AG09309 (cell line): ENCODE results near the gene BRAT1.

Experiments
- DNase-seq: peaks from one replicate; pipeline ENCODE4 v3.0.0-alpha.2; 2010; ENCODE audit warnings: low read depth
- H3K4me3 ChIP-seq: 2 replicates; pipeline ENCODE4 v1.5.1; 2011; ENCODE audit warnings: mild to moderate bottlenecking, low read depth, low read length, moderate library complexity; ENCODE audit not compliant: control insufficient read depth
- TF ChIP-seq, protein P1 (sequence below): IDR thresholded peaks from 2 replicates; pipeline ENCODE4 v1.5.1; 2011; ENCODE audit warnings: mild to moderate bottlenecking, low read depth, low read length, inconsistent platforms; ENCODE audit not compliant: insufficient read depth, control insufficient read depth; ENCODE audit errors: missing control alignments

The BRAT1 gene

DNA sequence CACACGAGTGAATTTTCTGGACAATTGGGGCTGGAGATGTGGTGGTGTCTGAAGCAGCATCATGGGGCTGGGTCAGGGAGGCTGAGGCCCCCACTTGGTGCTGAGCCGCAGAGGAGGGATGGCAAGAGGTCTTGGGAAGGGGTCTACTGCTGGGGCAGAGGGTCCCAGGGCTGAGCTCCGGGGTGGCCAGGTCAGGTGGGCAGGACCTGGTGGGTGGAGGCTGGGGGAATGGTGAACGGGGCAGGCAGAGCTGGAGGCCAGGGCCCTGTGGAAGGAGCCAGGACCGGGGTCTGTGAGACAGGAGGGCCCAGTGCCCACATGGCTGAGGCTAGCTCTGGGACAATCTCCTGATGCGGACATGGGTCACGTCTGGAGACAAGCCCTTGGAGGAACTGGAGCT is 56.1 kb downstream of the BRAT1 start:
- TF ChIP-seq, protein P1, sequence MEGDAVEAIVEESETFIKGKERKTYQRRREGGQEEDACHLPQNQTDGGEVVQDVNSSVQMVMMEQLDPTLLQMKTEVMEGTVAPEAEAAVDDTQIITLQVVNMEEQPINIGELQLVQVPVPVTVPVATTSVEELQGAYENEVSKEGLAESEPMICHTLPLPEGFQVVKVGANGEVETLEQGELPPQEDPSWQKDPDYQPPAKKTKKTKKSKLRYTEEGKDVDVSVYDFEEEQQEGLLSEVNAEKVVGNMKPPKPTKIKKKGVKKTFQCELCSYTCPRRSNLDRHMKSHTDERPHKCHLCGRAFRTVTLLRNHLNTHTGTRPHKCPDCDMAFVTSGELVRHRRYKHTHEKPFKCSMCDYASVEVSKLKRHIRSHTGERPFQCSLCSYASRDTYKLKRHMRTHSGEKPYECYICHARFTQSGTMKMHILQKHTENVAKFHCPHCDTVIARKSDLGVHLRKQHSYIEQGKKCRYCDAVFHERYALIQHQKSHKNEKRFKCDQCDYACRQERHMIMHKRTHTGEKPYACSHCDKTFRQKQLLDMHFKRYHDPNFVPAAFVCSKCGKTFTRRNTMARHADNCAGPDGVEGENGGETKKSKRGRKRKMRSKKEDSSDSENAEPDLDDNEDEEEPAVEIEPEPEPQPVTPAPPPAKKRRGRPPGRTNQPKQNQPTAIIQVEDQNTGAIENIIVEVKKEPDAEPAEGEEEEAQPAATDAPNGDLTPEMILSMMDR, result no peak
- DNase-seq, result no peak

DNA sequence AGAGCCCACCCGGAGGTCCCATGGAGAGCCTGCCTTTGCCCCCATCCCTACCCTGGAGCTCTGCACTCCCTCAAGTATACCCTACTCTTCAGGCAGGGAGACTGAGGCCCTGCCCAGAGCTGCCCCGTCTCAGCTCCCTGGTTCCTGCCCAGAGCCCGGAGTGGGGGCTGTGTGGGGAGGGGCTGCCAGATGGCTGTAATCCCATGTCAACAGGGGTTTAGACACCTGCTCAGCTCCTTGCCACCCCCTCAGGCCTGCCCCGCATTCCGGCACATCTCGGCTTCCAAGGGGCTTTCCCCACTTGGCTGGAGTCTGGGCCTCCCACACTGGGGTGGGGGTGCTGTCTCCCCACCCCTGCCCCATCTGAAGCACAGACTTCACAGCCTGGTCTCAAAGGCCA is 56.6 kb downstream of the BRAT1 start:
- TF ChIP-seq, protein P1, result no peak
- H3K4me3 ChIP-seq, result no peak overlapping the region
- no peak for DNase-seq

More for the DNA sequence above, 56.1 kb downstream of the BRAT1 start:
- no peak overlapping the region for H3K4me3 ChIP-seq

DNA sequence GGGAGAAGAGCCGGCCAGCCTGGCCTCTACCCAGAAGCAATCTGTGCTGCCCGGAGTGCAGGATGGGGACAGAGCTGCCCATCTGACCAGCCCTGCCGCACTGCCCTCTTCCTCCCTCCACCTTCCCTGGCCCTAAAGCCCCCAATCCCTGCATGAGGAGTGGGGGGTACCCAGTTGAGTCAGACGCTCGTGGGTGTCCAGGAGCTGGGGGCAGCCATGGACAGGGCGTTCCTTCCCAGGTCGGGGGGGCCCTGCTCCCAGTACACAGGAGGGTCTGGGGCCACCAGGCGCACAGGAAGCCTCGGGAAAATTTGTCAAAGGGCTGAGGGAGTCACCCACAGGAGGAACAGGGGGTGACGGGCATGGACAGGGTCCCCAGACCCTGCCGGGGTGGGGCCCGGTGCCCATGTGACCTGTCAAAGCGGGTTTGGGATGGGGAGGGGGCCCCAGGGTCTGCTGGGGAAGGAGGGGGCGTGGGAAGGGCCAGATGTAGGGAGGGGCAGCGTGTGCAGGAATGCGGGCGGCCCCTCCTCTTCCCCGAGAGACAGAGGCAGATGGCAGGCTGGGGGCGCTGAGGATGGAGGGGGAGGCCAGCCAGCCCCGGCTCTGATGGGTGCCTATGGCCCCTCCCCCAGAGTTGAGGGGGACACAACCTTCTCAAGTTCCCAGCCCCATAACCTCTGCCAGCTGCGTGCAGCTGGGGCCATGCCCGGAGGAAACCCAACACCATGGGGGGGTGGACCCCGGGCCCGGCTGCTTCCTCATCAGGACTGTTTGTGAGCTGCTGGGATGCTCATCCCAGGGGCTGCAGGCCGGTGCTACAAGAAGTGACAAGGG is 57.6 kb downstream of the BRAT1 start:
- no peak for DNase-seq
- TF ChIP-seq, protein P1, result no peak
- H3K4me3 ChIP-seq, result no peak overlapping the region

GRCh38 chr7:2497065-2497464 is 58.3 kb downstream of the BRAT1 start:
- no peak for DNase-seq
- no peak overlapping the region for H3K4me3 ChIP-seq
- TF ChIP-seq, protein P1, result no peak

GRCh38 chr7:2496375-2496774 is 58.9 kb downstream of the BRAT1 start:
- DNase-seq, result no peak
- TF ChIP-seq, protein P1, result no peak
- H3K4me3 ChIP-seq, result no peak overlapping the region

DNA sequence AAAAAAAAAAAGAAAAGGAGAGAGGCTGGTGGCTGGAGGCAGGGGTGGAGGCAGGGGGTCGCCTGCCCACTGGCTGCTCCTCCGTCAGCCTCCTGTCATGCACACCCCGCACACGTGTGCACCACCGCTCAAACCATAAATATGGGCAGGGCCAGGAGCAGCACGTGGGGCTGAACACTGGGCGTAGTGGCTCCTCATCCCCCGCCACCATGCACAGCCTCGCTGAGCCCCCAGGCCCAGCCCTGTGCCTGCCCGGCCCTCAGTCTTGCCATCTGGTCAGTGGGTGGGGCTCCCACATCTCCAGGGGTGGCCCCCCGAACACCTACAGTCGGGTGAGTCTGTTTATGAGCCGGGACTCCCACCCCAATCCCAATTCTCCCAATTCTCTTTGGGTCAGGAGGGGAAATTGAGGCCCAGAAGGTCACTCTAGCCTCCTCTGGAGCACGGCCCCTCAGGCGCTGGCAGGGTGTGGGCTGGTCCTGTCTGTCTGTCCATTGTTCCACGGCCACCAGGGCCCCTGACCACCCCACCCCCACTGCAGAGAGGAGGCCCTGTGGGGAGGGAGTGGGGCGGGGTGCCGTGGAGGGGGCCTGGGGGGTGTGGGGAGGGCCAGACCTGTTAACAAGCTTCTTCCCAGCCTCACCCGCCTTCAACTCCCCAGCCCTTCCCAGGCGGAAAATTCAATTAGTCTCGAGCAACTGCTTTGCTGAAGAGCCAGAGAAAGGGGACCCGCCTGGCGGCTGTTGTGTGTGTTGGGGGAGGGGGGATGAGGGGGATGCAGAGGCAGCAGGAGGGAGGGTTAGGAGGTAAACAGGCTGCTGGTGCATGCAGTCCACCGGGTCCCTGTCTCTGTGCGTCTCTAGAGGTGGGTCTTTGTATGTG is 59.7 kb downstream of the BRAT1 start:
- no peak overlapping the region for H3K4me3 ChIP-seq
- TF ChIP-seq, protein P1, result no peak
- DNase-seq, result no peak
